SK-N-MC (cell line): ENCODE data around the gene POP7.

Experiments used
- DNase-seq: peaks from one replicate; pipeline ENCODE4 v3.0.0-alpha.2; 2011; ENCODE audit warnings: low read depth, low spot score
- H3K27ac ChIP-seq: fragments of 200-600 bp; sonication (generic); 2 replicates; pipeline ENCODE4 v1.5.1; 2016; ENCODE audit warnings: mixed run types
- H3K36me3 ChIP-seq: fragments of 200-600 bp; sonication (generic); 2 replicates; pipeline ENCODE4 v1.6.1; 2017; ENCODE audit warnings: antibody characterized with exemption, low read length, mixed read lengths; ENCODE audit not compliant: insufficient read depth
- H3K4me3 ChIP-seq: fragments of 200-600 bp; sonication (generic); 2 replicates; pipeline ENCODE4 v1.5.1; 2016
- H3K9ac ChIP-seq: fragments of 200-600 bp; sonication (generic); 2 replicates; pipeline ENCODE4 v1.8.0; 2017; ENCODE audit warnings: mixed run types, mixed read lengths; ENCODE audit not compliant: insufficient read length
- H3K9me3 ChIP-seq: fragments of 200-600 bp; sonication (generic); 2 replicates; pipeline ENCODE4 v1.6.1; 2017; ENCODE audit warnings: low read depth, mild to moderate bottlenecking, antibody characterized with exemption, low read length, moderate library complexity, mixed read lengths
- EZH2 ChIP-seq: fragments of 200-600 bp; sonication (generic); IDR thresholded peaks from one replicate; pipeline ENCODE4 v1.6.1; 2017; ENCODE audit warnings: antibody characterized with exemption
- FOXP2 ChIP-seq: optimal IDR thresholded peaks from 2 replicates; pipeline ENCODE3; 2011; ENCODE audit warnings: mild to moderate bottlenecking, moderate library complexity; ENCODE audit not compliant: insufficient read depth; ENCODE audit errors: extremely low read length, control extremely low read depth
- POLR2AphosphoS5 ChIP-seq: IDR thresholded peaks from 2 replicates; pipeline ENCODE4 v1.6.1; 2012; ENCODE audit warnings: mild to moderate bottlenecking, low read depth, low read length, borderline replicate concordance

Gene POP7

DNA sequence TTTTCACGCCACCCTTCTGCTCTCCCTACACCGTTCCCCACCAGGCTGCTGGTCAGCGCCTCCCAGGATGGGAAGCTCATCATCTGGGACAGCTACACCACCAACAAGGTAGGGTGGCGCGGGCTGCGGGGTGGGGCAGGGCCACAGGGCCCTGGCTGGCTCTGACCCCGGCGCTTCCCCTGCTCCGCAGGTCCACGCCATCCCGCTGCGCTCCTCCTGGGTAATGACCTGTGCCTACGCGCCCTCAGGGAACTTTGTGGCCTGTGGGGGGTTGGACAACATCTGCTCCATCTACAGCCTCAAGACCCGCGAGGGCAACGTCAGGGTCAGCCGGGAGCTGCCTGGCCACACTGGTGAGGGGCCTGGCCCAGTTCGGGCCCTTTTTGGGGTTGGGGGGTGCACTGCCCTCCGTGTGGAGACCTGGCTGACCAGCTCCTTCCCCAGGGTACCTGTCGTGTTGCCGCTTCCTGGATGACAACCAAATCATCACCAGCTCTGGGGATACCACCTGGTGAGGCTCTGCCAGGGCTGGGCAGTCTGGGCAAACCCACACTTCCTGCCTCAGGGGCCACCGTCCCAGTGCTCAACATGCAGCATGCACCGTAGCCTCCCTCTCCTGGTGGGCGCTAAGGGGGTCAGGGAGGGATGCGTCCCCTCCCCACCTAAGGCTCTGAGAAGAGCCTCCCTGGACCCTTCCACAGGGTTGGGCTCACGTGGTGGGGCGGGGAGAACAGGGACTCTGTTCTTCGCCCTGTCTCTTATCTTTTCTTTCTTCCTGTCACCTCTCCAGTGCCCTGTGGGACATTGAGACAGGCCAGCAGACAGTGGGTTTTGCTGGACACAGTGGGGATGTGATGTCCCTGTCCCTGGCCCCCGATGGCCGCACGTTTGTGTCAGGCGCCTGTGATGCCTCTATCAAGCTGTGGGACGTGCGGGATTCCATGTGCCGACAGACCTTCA is 28.3 kb upstream of the POP7 start:
- Histone ChIP-seq H3K9me3 (no peaks in the 10 kb centered on the region), H3K4me3 (no peak overlapping the region), H3K36me3 (peaks cover 47% of the 10 kb centered on the region), H3K27ac (no peak overlapping the region), H3K9ac (no peak overlapping the region)
- no peak for DNase-seq
- TF ChIP-seq EZH2 = no peak
- peak; percentile 54; the same call in 1 of the 2 replicates for TF ChIP-seq POLR2AphosphoS5

GRCh38 chr7:100678291-100678984 is 27.5 kb upstream of the POP7 start:
- 0 out of 2 replicates have a peak overlapping the region, but pooled peaks have one; percentile 36 for H3K27ac ChIP-seq
- H3K36me3 ChIP-seq = peaks cover 56% of the 10 kb centered on the region
- H3K4me3 ChIP-seq = no peak overlapping the region
- no peak overlapping the region for H3K9ac ChIP-seq
- no peaks in the 10 kb centered on the region for H3K9me3 ChIP-seq
- DNase-seq = no peak
- TF ChIP-seq EZH2 = no peak
- TF ChIP-seq POLR2AphosphoS5 = 0 out of 2 replicates have a peak, but pooled peaks have one; percentile 31
- no peak for TF ChIP-seq FOXP2

DNA sequence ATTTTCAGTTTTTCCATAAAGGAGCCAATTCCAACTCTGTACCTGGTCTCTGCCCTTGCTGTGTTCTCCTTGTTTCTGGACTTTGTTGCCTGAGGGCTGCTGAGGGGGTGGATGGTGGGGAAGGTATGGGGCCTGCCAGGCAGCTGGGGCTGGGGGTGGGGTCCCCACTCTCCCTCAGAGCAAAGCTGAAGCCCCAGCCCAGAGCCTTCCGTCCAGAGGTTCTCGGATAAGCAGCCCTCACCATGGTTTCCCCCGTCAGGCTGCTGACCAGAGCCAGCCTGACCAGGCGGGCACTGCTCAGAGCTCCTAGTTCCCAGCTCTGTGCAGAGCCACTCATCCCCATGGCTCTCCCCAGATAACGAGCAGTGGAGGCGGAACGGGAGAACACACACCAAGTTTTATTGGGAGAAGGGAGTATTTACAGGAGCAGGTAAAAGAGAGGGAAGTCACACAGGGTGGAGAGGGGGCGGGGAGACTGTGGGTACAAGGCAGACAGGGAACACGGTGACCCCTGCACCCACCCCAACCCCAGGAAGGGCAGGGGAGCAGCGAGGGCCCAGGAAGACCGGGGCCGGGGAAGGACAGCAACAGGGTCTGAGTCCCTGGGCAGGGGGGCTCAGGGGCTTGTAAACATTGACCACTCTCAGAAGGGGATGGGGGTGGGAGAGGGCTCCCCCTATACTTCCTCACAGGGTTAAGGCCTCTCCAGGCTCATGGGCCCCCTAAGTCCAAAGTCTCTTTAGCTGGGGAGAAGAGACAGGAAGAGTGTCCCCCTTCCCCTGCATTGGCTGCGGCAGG is 26.6 kb upstream of the POP7 start:
- TF ChIP-seq FOXP2 (no peak), POLR2AphosphoS5 (peak; percentile 9; the same call in 1 of the 2 replicates), EZH2 (no peak)
- Histone ChIP-seq H3K36me3 (peaks cover 64% of the 10 kb centered on the region), H3K4me3 (no peak overlapping the region), H3K27ac (0 out of 2 replicates have a peak overlapping the region, but pooled peaks have one; percentile 36), H3K9me3 (no peaks in the 10 kb centered on the region), H3K9ac (no peak overlapping the region)
- no peak for DNase-seq

GRCh38 chr7:100679927-100680575 is 25.9 kb upstream of the POP7 start:
- Histone ChIP-seq H3K36me3 (peaks cover 68% of the 10 kb centered on the region), H3K9me3 (no peaks in the 10 kb centered on the region), H3K9ac (no peak overlapping the region), H3K4me3 (no peak overlapping the region), H3K27ac (peak overlapping the region; percentile 13; the same call in 1 of the 2 replicates)
- TF ChIP-seq POLR2AphosphoS5 = no peak; the same call in none of the 2 replicates
- TF ChIP-seq FOXP2 = no peak
- TF ChIP-seq EZH2 = no peak
- no peak for DNase-seq

GRCh38 chr7:100680576-100681271 is 25.2 kb upstream of the POP7 start:
- no peak for DNase-seq
- Histone ChIP-seq H3K4me3 (no peak overlapping the region), H3K36me3 (peaks cover 75% of the 10 kb centered on the region), H3K27ac (no peak overlapping the region; the same call in 1 of the 2 replicates), H3K9me3 (no peaks in the 10 kb centered on the region), H3K9ac (no peak overlapping the region)
- TF ChIP-seq EZH2 = no peak

DNA sequence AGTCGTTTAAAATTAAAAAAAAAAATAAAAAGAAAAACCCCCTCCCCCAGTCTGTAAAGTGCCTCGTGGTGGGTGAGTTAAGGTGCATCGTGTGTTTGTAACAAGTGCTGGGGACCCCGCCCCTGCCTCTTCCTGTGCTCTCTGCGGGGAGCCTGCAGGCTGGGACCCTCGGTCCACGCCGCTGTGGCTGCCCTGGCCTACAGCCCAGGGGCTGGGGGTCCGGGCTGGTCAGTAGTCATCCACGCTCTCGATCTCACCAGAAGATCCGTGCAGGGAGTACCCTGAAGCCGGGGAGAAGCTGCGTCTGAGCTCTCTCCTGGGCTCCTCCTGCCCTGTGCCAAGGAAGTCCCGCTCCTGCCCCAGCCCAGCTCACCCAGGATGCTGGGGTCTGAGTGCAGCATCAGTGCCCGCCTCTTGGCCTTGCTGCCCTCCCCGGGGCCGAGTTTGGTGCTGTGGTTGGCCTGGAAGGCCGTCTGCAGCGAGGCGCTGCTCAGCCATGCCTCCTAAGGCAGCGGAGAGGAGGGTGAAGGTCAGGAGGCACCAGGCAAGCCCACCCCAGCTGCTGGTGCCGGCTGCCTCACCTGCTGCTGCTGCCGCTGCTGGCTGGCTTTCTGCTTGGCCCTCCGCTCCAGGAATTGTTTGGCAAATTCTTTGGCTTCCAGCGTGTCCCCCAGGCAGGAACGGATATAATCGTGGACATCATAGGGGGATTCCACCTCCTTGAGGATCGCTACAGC is 24.3 kb upstream of the POP7 start:
- Histone ChIP-seq H3K36me3 (peaks cover 81% of the 10 kb centered on the region), H3K27ac (peak overlapping the region; percentile 9; the same call in 1 of the 2 replicates), H3K4me3 (no peak overlapping the region), H3K9me3 (no peaks in the 10 kb centered on the region), H3K9ac (no peak overlapping the region)
- TF ChIP-seq FOXP2 (no peak), EZH2 (no peak), POLR2AphosphoS5 (no peak)
- DNase-seq = no peak

DNA sequence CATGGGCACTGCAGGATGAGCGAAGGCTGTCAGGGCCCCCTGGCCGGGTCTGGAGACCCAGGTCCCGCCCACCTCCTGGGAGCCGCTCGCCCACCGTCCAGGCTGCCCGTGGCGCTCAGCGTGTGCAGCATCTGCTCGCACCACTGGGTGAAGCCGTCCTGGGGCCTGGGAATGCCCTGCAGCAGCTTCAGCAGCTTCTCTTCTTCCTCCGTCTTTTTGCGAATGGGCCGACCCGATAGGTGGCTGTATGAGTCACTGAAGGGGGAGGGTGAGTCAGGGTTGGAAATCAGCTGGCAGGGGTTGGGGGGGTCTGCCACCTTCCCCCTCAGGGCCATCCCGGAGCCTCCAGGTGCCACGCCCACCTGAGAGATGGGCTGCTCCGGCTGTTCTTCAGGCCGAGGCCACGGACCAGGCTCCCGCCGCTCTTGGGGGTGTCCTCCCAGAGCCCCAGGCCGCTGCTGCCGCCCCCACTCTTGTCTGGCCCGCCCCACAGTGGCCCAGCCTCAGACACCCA is 23.6 kb upstream of the POP7 start:
- no peak for DNase-seq
- H3K4me3 ChIP-seq = no peak overlapping the region
- H3K9me3 ChIP-seq = no peaks in the 10 kb centered on the region
- H3K36me3 ChIP-seq = peaks cover 83% of the 10 kb centered on the region
- H3K9ac ChIP-seq = no peak overlapping the region
- TF ChIP-seq FOXP2 (no peak), EZH2 (no peak), POLR2AphosphoS5 (no peak)
- no peak overlapping the region for H3K27ac ChIP-seq
